ENCODE measurements around the gene UMOD. TPM values are rescaled to one million over a fixed set of nuclear protein-coding genes. Genes with fewer than 3 reads are reported as not detected.

Gene UMOD
- total RNA-seq, 4 donors from 2014 or later, result not detected

DNA sequence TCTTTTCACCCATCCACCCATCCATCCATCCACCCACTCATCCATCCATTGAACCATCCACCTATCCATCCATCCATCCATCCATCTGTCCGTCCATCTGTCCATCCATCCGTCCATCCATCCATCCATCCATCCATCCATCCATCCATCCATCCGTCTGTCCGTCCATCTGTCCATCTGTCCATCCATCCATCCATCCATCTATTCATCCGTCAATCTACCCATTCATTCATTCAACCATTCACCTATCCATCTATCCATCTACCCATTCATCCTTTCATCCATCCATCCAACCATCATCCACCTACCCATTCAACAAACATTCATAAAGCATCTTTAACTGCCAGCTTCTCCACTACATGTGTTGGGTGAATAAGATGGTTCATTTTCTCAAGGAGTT lies 54.1 kb downstream of the UMOD start:
- Histone ChIP-seq H3K9me3 (no peaks in the 10 kb centered on the region), H3K4me3 (no peak overlapping the region), H3K27ac (no peak overlapping the region), H3K27me3 (no peaks in the 10 kb centered on the region), H3K36me3 (no peaks in the 10 kb centered on the region), H3K4me1 (no peaks in the 10 kb centered on the region)
- no peak for DNase-seq
- intact Hi-C loops (cut with DNase I; ENCODE audit: low total_unique reads), result no loop called here
- no peak for TF ChIP-seq POLR2A (IDR thresholded peaks at IDR 0.05)

DNA sequence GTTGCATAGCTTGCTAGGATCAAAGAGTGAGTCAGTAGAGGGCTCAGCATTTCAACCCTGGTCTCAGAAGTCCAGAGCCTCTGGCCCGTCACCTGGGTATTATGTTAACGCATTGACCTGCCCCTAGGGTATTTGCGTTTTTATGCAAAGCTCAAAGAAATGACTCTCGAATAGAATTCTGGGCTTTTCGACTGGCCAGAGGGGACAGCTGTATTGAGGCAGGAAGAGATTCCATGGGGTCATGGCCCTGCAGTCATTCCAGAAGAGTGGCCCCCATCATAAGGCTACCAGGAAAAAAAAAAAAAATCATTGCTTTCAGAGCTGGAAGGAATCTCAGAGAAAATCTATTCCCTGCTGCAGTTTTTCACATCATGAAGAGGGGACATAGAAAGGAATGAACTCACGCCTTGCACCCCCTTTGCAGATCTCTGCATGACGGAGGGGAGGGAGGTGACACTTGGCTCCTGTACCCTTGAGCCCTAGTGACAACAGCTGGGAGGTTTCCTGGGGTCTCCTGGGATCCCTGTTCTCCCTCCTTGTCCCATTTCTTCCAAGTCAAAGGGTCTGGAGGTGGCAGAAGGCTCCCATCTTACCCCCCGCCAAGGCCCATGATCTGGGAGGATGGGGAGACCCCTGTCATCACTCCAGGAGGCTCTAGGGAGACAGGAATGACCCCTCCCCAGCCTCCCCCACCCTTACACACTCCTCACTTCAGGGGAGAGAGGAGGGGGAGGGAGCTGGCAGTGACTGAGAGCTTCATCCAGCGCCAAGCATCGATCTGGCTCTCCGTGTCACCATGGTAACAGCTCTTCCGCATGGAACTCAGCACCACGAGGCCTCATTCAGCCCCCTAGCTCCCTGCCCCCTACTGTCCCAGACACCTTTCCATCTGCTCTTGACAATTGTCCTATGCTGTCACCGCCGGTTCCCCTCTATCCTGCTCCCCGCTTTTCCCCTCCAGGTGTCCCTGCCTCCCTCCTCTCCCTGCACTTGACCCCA lies 61.0 kb downstream of the UMOD start:
- H3K27ac ChIP-seq, result no peak overlapping the region
- H3K4me1 ChIP-seq, result no peaks in the 10 kb centered on the region
- H3K9me3 ChIP-seq, result no peaks in the 10 kb centered on the region
- H3K27me3 ChIP-seq, result no peaks in the 10 kb centered on the region
- H3K4me3 ChIP-seq, result no peak overlapping the region
- TF ChIP-seq, protein P1, sequence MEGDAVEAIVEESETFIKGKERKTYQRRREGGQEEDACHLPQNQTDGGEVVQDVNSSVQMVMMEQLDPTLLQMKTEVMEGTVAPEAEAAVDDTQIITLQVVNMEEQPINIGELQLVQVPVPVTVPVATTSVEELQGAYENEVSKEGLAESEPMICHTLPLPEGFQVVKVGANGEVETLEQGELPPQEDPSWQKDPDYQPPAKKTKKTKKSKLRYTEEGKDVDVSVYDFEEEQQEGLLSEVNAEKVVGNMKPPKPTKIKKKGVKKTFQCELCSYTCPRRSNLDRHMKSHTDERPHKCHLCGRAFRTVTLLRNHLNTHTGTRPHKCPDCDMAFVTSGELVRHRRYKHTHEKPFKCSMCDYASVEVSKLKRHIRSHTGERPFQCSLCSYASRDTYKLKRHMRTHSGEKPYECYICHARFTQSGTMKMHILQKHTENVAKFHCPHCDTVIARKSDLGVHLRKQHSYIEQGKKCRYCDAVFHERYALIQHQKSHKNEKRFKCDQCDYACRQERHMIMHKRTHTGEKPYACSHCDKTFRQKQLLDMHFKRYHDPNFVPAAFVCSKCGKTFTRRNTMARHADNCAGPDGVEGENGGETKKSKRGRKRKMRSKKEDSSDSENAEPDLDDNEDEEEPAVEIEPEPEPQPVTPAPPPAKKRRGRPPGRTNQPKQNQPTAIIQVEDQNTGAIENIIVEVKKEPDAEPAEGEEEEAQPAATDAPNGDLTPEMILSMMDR (IDR thresholded peaks at IDR 0.05), result no peak
- no peak for TF ChIP-seq POLR2A (IDR thresholded peaks at IDR 0.05)
- no peak for DNase-seq
- intact Hi-C loops (cut with DNase I; ENCODE audit: low total_unique reads), result no loop called here
- no peaks in the 10 kb centered on the region for H3K36me3 ChIP-seq

DNA sequence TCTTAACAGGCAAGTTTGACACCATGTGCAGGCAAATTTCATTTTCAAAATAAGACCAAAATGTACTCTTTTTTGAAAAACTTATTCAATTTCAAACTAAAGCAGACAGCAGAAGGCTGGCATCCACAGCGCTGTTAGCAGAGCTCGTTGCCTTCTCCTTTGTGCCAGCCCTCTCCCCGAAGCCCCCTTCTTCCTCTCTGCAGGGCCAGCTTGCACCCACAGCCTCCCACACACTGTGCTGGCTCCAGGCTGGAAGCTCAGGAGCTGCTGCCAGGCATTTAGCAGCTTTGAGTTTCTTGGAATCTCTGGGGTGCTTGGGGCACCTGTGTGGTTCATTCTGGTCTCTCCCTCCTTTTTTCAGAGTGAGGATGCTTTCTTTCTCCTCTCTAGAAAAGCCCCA lies 62.9 kb downstream of the UMOD start:
- Histone ChIP-seq H3K27me3 (no peaks in the 10 kb centered on the region), H3K36me3 (no peaks in the 10 kb centered on the region), H3K27ac (no peak overlapping the region), H3K9me3 (no peaks in the 10 kb centered on the region), H3K4me3 (no peak overlapping the region), H3K4me1 (no peaks in the 10 kb centered on the region)
- intact Hi-C loops (cut with DNase I; ENCODE audit: low total_unique reads), result no loop called here
- no peak for DNase-seq
- no peak for TF ChIP-seq POLR2A (IDR thresholded peaks at IDR 0.05)
- TF ChIP-seq, protein P1 (IDR thresholded peaks at IDR 0.05), result no peak

DNA sequence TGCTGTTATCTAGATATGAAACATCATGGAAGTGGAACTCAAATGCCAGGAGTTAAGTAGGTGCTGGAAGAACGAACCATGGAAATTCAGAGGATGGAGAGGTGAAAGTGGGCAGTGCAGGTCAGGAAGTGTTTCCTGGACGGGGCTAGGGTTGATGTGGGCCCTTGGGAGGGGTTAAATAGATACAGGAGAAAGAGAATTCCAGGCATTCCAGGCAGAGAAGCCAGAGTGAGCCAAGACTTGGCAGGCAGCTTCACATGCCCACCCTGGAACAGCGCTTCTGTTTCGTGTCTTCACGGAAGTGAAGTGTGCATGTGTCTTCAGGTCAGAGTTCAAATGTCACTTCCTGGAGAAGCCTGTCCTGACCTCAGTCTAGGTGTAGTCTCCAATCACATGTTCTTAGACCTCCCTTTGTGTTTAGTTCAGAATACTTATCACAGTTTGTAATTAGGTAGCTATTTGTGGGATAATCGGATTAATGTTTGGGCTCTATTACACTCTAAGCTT lies 66.5 kb downstream of the UMOD start:
- DNase-seq, result no peak
- Histone ChIP-seq H3K36me3 (no peaks in the 10 kb centered on the region), H3K4me1 (no peaks in the 10 kb centered on the region), H3K27ac (no peak overlapping the region), H3K4me3 (no peak overlapping the region), H3K9me3 (no peaks in the 10 kb centered on the region), H3K27me3 (no peaks in the 10 kb centered on the region)
- TF ChIP-seq POLR2A (IDR thresholded peaks at IDR 0.05), result no peak
- TF ChIP-seq, protein P1 (IDR thresholded peaks at IDR 0.05), result no peak
- intact Hi-C loops (cut with DNase I; ENCODE audit: low total_unique reads), result no loop called here

Other genes with a start within 250 kb of the UMOD start
- not detected for gene GP2, start 25.2 kb downstream of the UMOD start, total RNA-seq
- gene PDILT, start 52.0 kb upstream of the UMOD start, total RNA-seq, result not detected
- 1 to 10 TPM in 1 of 4 donors, under 1 TPM in 1, not detected in 2; 0.51 to 2.0 TPM for gene ACSM5, start 56.8 kb upstream of the UMOD start, total RNA-seq
- not detected for gene ACSM2A, start 98.8 kb upstream of the UMOD start, total RNA-seq
- gene ACSM2B, start 223.7 kb upstream of the UMOD start, total RNA-seq, result 1 to 10 TPM in 1 of 4 donors, not detected in 3; 1.3 TPM

Measured in uterus (tissue), 4 donors.